Measurements from ENCODE around the gene ADAM12.
"Not testable (repeated sequence)": the region's sequence is repeated elsewhere in the genome, so short reads cannot be mapped to it uniquely, and the experiment has no call there.

Gene ADAM12

GRCh38 chr10:126402721-126403695, 14.7 kb upstream of the ADAM12 start:
- DNase-seq, result no peak

- DNase-seq, result no peak
These were observed 12.4 kb upstream of the ADAM12 start for GRCh38 chr10:126400641-126401040.

- no peak for DNase-seq
These were observed 10.6 kb upstream of the ADAM12 start for GRCh38 chr10:126398924-126399323.

- DNase-seq, result no peak
These were observed 10.1 kb upstream of the ADAM12 start for GRCh38 chr10:126398383-126398743.

- DNase-seq, result peak; percentile 52
These were observed 9.5 kb upstream of the ADAM12 start for GRCh38 chr10:126397640-126398382.

GRCh38 chr10:126397156-126397555, 8.9 kb upstream of the ADAM12 start:
- DNase-seq, result no peak

GRCh38 chr10:126394948-126395347, 6.7 kb upstream of the ADAM12 start:
- DNase-seq, result no peak

GRCh38 chr10:126393076-126393475, 4.8 kb upstream of the ADAM12 start:
- no peak for DNase-seq

- no peak for DNase-seq
These were observed 4.2 kb upstream of the ADAM12 start for GRCh38 chr10:126392469-126392868.

GRCh38 chr10:126392068-126392467, 3.8 kb upstream of the ADAM12 start:
- DNase-seq, result no peak

GRCh38 chr10:126391192-126391885, 3.1 kb upstream of the ADAM12 start:
- no peak for DNase-seq

- no peak for DNase-seq
These were observed 2.0 kb upstream of the ADAM12 start for GRCh38 chr10:126390324-126390723.

- DNase-seq, result peak; percentile 46
These were observed 996 bp downstream of the ADAM12 start for GRCh38 chr10:126387041-126387921.

- no peak for DNase-seq
These were observed 3.9 kb downstream of the ADAM12 start for GRCh38 chr10:126384269-126384873.

GRCh38 chr10:126380352-126381076, 7.8 kb downstream of the ADAM12 start:
- DNase-seq, result no peak

GRCh38 chr10:126379166-126379565, 9.1 kb downstream of the ADAM12 start:
- not testable (repeated sequence) for DNase-seq

- no peak for DNase-seq
These were observed 11.3 kb downstream of the ADAM12 start for GRCh38 chr10:126376956-126377355.

- DNase-seq, result no peak
These were observed 12.2 kb downstream of the ADAM12 start for GRCh38 chr10:126375926-126376554.

GRCh38 chr10:126375299-126375698, 13.0 kb downstream of the ADAM12 start:
- no peak for DNase-seq

- no peak for DNase-seq
These were observed 13.8 kb downstream of the ADAM12 start for GRCh38 chr10:126374435-126374834.

- DNase-seq, result no peak
These were observed 14.3 kb downstream of the ADAM12 start for GRCh38 chr10:126373972-126374371.

Data from GOT3 (cell line).